Fibroblast of pulmonary artery (primary cell): Measurements from ENCODE around the gene C5orf15.
"Not testable (repeated sequence)": the region's sequence is repeated elsewhere in the genome, so short reads cannot be mapped to it uniquely, and the experiment has no call there.

Experiments
- DNase-seq: peaks from one replicate; pipeline ENCODE4 v3.0.0-alpha.2; 2010; ENCODE audit warnings: low read depth
- H3K4me3 ChIP-seq: replicated peaks from 2 replicates; pipeline ENCODE4 v1.5.1; 2011; ENCODE audit warnings: low read depth, mild to moderate bottlenecking, control low read depth, low read length, moderate library complexity
- CTCF ChIP-seq: IDR thresholded peaks from 2 replicates; pipeline ENCODE4 v1.5.1; 2011; ENCODE audit warnings: mild to moderate bottlenecking, control low read depth, low read length, inconsistent platforms; ENCODE audit errors: missing control alignments

Gene C5orf15

GRCh38 chr5:133936651-133937015 is 31.8 kb downstream of the C5orf15 start:
- no peak overlapping the region for H3K4me3 ChIP-seq
- TF ChIP-seq CTCF = no peak
- DNase-seq = no peak

- not testable (repeated sequence) for H3K4me3 ChIP-seq, DNase-seq
Measured at GRCh38 chr5:133935991-133936650, 32.3 kb downstream of the C5orf15 start.

GRCh38 chr5:133935667-133935940 is 32.8 kb downstream of the C5orf15 start:
- DNase-seq = no peak
- no peak overlapping the region for H3K4me3 ChIP-seq
- no peak for TF ChIP-seq CTCF

GRCh38 chr5:133934822-133935666 is 33.4 kb downstream of the C5orf15 start:
- DNase-seq = no peak
- H3K4me3 ChIP-seq = no peak overlapping the region
- TF ChIP-seq CTCF = no peak

GRCh38 chr5:133934311-133934710 is 34.1 kb downstream of the C5orf15 start:
- no peak for TF ChIP-seq CTCF
- no peak for DNase-seq
- H3K4me3 ChIP-seq = no peak overlapping the region

GRCh38 chr5:133933670-133934295 is 34.6 kb downstream of the C5orf15 start:
- no peak overlapping the region for H3K4me3 ChIP-seq
- DNase-seq = no peak
- no peak for TF ChIP-seq CTCF

GRCh38 chr5:133933169-133933509 is 35.3 kb downstream of the C5orf15 start:
- DNase-seq = no peak
- H3K4me3 ChIP-seq = no peak overlapping the region
- TF ChIP-seq CTCF = no peak
